Measurements from ENCODE around the gene ZNF100. TPM values are rescaled to one million over a fixed set of nuclear protein-coding genes. Genes with fewer than 3 reads are reported as not detected.
"Not testable (repeated sequence)": the region's sequence is repeated elsewhere in the genome, so short reads cannot be mapped to it uniquely, and the experiment has no call there.

Gene ZNF100
- total RNA-seq, 1 experiment from 2014 or later: 30.7 TPM

DNA sequence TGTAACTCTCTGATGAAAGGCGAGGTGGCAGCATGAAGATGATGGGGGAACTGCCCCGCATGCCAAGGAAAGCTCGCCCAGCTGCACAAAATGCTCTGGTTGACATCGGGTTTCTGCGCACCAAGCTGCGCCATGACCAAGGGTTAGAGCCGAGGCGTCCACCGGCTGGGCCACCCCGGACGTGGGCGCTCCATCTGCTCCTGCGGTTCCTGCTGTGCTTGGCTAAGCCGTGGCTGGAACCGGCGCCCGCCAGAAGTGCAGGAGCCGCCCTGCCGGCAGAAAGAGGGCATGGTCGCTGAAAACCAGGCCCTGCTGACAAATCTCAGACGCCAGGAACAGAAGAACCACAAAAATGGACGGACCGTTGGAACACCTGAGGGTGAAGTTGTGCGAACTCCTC lies 57.9 kb downstream of the ZNF100 start:
- Histone ChIP-seq H3K27me3 (ENCODE audit: insufficient read depth, low read length) (no peaks in the 10 kb centered on the region), H3K23ac (ENCODE audit: insufficient read length, low read depth, low read length) (no peak overlapping the region), H2BK12ac (ENCODE audit: insufficient read length, low read depth, low read length) (no peak overlapping the region), H3K79me2 (ENCODE audit: insufficient read depth, low read length) (no peaks in the 10 kb centered on the region), H2BK5ac (ENCODE audit: insufficient read length, low read length) (no peak overlapping the region), H3T11ph (ENCODE audit: low read length) (no peak overlapping the region), H4K20me1 (ENCODE audit: control insufficient read depth, insufficient read depth, insufficient read length) (no peaks in the 10 kb centered on the region), H3K18ac (ENCODE audit: insufficient read length, low read depth, low read length) (no peak overlapping the region), H3K4me1 (ENCODE audit: insufficient read depth, low read length) (no peaks in the 10 kb centered on the region), H4K5ac (ENCODE audit: insufficient read length, low read depth, low read length) (no peak overlapping the region), H2BK120ac (ENCODE audit: low read depth, low read length, poor library complexity, severe bottlenecking) (no peak overlapping the region), H3K23me2 (ENCODE audit: insufficient read length, low read depth, low read length, poor library complexity, severe bottlenecking) (no peaks in the 10 kb centered on the region), H3K27ac (ENCODE audit: insufficient read length, low read depth, low read length) (no peak overlapping the region), H4K8ac (replicated peaks; ENCODE audit: insufficient read length, low read depth, low read length) (no peak overlapping the region), H4K91ac (ENCODE audit: insufficient read length, low read depth, low read length) (no peak overlapping the region), H3K56ac (ENCODE audit: insufficient read length, low read depth, low read length) (no peak overlapping the region), H3K9ac (ENCODE audit: extremely low read depth, insufficient read length, low read length) (no peak overlapping the region), H3K9me3 (ENCODE audit: control insufficient read depth, low read depth, low read length) (peaks cover 10% of the 10 kb centered on the region), H3K14ac (ENCODE audit: insufficient read depth, low read length) (no peak overlapping the region; the same call in 1 of the 2 replicates), H2AK5ac (ENCODE audit: insufficient read length, low read length) (no peak overlapping the region), H3K4ac (ENCODE audit: low read depth, low read length) (no peak overlapping the region), H2AFZ (ENCODE audit: low read length) (no peak overlapping the region), H2BK20ac (ENCODE audit: low read depth, low read length, poor library complexity, severe bottlenecking) (no peak overlapping the region), H2BK15ac (ENCODE audit: low read depth, low read length) (no peak overlapping the region), H3K4me2 (ENCODE audit: insufficient read depth, insufficient read length, low read length) (no peak overlapping the region), H3K79me1 (ENCODE audit: insufficient read depth, low read depth, low read length, poor library complexity, severe bottlenecking) (no peaks in the 10 kb centered on the region)
- H3K27me3 Mint-ChIP-seq (ENCODE audit: low read depth): no peaks in the 10 kb centered on the region; the same call in none of the 2 replicates
- peaks cover 7 to 13% (median 9%) of the 10 kb centered on the region in 3 experiments for H3K36me3 Mint-ChIP-seq (ENCODE audit: insufficient read depth in 1 of 3, low read depth in 3 of 3)
- peaks cover 52 to 61% of the 10 kb centered on the region in 2 experiments for H3K9me3 Mint-ChIP-seq
- no peak overlapping the region for H3K27ac Mint-ChIP-seq
- H3K4me3 Mint-ChIP-seq: no peak overlapping the region
- no peak for DNase-seq
- no CpG with 5 or more reads among the region's 24 CpGs for WGBS (ENCODE audit: extremely low coverage, insufficient read length, low lambda C conversion rate)
- H3K4me1 Mint-ChIP-seq: peaks cover 13 to 16% of the 10 kb centered on the region in 2 experiments
- TF ChIP-seq, protein P1, sequence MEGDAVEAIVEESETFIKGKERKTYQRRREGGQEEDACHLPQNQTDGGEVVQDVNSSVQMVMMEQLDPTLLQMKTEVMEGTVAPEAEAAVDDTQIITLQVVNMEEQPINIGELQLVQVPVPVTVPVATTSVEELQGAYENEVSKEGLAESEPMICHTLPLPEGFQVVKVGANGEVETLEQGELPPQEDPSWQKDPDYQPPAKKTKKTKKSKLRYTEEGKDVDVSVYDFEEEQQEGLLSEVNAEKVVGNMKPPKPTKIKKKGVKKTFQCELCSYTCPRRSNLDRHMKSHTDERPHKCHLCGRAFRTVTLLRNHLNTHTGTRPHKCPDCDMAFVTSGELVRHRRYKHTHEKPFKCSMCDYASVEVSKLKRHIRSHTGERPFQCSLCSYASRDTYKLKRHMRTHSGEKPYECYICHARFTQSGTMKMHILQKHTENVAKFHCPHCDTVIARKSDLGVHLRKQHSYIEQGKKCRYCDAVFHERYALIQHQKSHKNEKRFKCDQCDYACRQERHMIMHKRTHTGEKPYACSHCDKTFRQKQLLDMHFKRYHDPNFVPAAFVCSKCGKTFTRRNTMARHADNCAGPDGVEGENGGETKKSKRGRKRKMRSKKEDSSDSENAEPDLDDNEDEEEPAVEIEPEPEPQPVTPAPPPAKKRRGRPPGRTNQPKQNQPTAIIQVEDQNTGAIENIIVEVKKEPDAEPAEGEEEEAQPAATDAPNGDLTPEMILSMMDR (conservative IDR thresholded peaks at IDR 0.05): no peak

DNA sequence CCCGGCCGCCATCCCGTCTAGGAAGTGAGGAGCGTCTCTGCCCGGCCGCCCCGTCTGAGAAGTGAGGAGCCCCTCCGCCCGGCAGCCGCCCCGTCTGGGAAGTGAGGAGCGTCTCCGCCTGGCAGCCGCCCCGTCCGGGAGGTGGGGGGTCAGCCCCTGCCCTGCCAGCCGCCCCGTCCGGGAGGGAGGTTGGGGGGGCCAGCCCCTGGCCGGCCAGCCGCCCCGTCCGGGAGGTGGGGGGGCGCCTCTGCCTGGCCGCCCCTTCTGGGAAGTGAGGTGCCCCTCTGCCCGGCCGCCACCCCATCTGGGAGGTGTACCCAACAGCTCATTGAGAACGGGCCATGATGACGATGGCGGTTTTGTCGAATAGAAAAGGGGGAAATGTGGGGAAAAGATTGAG lies 59.5 kb downstream of the ZNF100 start:
- H3K27me3 Mint-ChIP-seq (ENCODE audit: low read depth); H3K23me2 ChIP-seq (ENCODE audit: insufficient read length, low read depth, low read length, poor library complexity, severe bottlenecking); H4K91ac ChIP-seq (ENCODE audit: insufficient read length, low read depth, low read length); H4K8ac ChIP-seq (replicated peaks; ENCODE audit: insufficient read length, low read depth, low read length); H4K20me1 ChIP-seq (ENCODE audit: control insufficient read depth, insufficient read depth, insufficient read length); H3K18ac ChIP-seq (ENCODE audit: insufficient read length, low read depth, low read length); H2AFZ ChIP-seq (ENCODE audit: low read length); H3K4me1 ChIP-seq (ENCODE audit: insufficient read depth, low read length); H2AK5ac ChIP-seq (ENCODE audit: insufficient read length, low read length); H2BK20ac ChIP-seq (ENCODE audit: low read depth, low read length, poor library complexity, severe bottlenecking); H3K4me3 Mint-ChIP-seq; H2BK15ac ChIP-seq (ENCODE audit: low read depth, low read length); H2BK120ac ChIP-seq (ENCODE audit: low read depth, low read length, poor library complexity, severe bottlenecking); H4K5ac ChIP-seq (ENCODE audit: insufficient read length, low read depth, low read length); H3K79me1 ChIP-seq (ENCODE audit: insufficient read depth, low read depth, low read length, poor library complexity, severe bottlenecking); DNase-seq; H3K14ac ChIP-seq (ENCODE audit: insufficient read depth, low read length); H3K9ac ChIP-seq (ENCODE audit: extremely low read depth, insufficient read length, low read length); H3K23ac ChIP-seq (ENCODE audit: insufficient read length, low read depth, low read length); H3T11ph ChIP-seq (ENCODE audit: low read length); H2BK12ac ChIP-seq (ENCODE audit: insufficient read length, low read depth, low read length); H3K56ac ChIP-seq (ENCODE audit: insufficient read length, low read depth, low read length); H3K9me3 ChIP-seq (ENCODE audit: control insufficient read depth, low read depth, low read length); H3K4ac ChIP-seq (ENCODE audit: low read depth, low read length); H3K27me3 ChIP-seq (ENCODE audit: insufficient read depth, low read length); H2BK5ac ChIP-seq (ENCODE audit: insufficient read length, low read length); H3K27ac ChIP-seq (ENCODE audit: insufficient read length, low read depth, low read length); H3K27ac Mint-ChIP-seq; H3K4me2 ChIP-seq (ENCODE audit: insufficient read depth, insufficient read length, low read length); H3K79me2 ChIP-seq (ENCODE audit: insufficient read depth, low read length): not testable (repeated sequence)
- no CpG with 5 or more reads among the region's 31 CpGs for WGBS (ENCODE audit: extremely low coverage, insufficient read length, low lambda C conversion rate)
- Mint-ChIP-seq H3K4me1 (peaks cover 18 to 20% of the 10 kb centered on the region in 2 experiments), H3K36me3 (ENCODE audit: insufficient read depth in 1 of 3, low read depth in 3 of 3) (peaks cover 7 to 13% (median 9%) of the 10 kb centered on the region in 3 experiments), H3K9me3 (peaks cover 47 to 56% of the 10 kb centered on the region in 2 experiments)

Measured in H9 (cell line).